Measurements from ENCODE around the gene UFL1.

Gene UFL1

GRCh38 chr6:96576221-96576620, 54.6 kb downstream of the UFL1 start:
- DNase-seq = no peak

GRCh38 chr6:96582021-96582420, 60.4 kb downstream of the UFL1 start:
- no peak for DNase-seq

- DNase-seq = no peak
Measured at GRCh38 chr6:96582436-96582835, 60.8 kb downstream of the UFL1 start.

- no peak for DNase-seq
Measured at GRCh38 chr6:96604420-96604819, 82.8 kb downstream of the UFL1 start.

Measured in stimulated activated CD8-positive, alpha-beta memory T cell treated with anti-CD3 and anti-CD28 coated beads, Interleukin-4, amount 100 ng/mL, for 48 hours (primary cell).